Caco-2 (cell line): ENCODE measurements around the gene MCRS1. TPM values are rescaled to one million over a fixed set of nuclear protein-coding genes. Genes with fewer than 3 reads are reported as not detected.

Experiments used
- total RNA-seq: library from RNA; stranded (reverse); gene quantifications from 2 replicates; pipeline ENCODE4 v1.2.3, GENCODE V29; 2022

Gene MCRS1
- total RNA-seq, 1 experiment from 2014 or later, result 122 TPM

Other genes starting within 250 kb of the MCRS1 start
- 134 and 135 TPM in 2 replicates for gene TROAP, start 244.9 kb downstream of the MCRS1 start, total RNA-seq
- 2.6 and 3.6 TPM in 2 replicates for gene C1QL4, start 231.0 kb downstream of the MCRS1 start, total RNA-seq
- gene DNAJC22, start 221.3 kb downstream of the MCRS1 start, total RNA-seq, result 40.6 and 47.7 TPM in 2 replicates
- gene SPATS2, start 200.7 kb downstream of the MCRS1 start, total RNA-seq, result 43.1 and 48.9 TPM in 2 replicates
- 0.16 and 0.27 TPM in 2 replicates for gene KCNH3, start 29.1 kb downstream of the MCRS1 start, total RNA-seq
- gene FAM186B, start 37.5 kb upstream of the MCRS1 start, total RNA-seq, result 1.4 and 2.2 TPM in 2 replicates
- 33.3 and 33.4 TPM in 2 replicates for gene PRPF40B, start 55.4 kb upstream of the MCRS1 start, total RNA-seq
- gene FMNL3, start 139.3 kb upstream of the MCRS1 start, total RNA-seq, result 9.2 and 10.7 TPM in 2 replicates
- 826 and 867 TPM in 2 replicates for gene TMBIM6, start 173.4 kb upstream of the MCRS1 start, total RNA-seq